Parathyroid adenoma (tissue), 2 donors: ENCODE measurements around the gene DAGLA.

Experiments
- H2AFZ ChIP-seq: fragments of 300-600 bp; sonication (generic); one replicate; pipeline ENCODE4 v1.7.0; 2017; ENCODE audit warnings: antibody characterized with exemption, mild to moderate bottlenecking
- H3K27ac ChIP-seq: fragments of 300-600 bp; sonication (generic); one replicate; pipeline ENCODE4 v1.7.0; 2017
- H3K27me3 ChIP-seq: fragments of 300-600 bp; sonication (generic); one replicate; pipeline ENCODE4 v1.7.0; 2017; ENCODE audit warnings: low read length; ENCODE audit not compliant: control insufficient read depth, insufficient read depth
- H3K36me3 ChIP-seq: fragments of 300-600 bp; sonication (generic); one replicate; pipeline ENCODE4 v1.7.0; 2017; ENCODE audit warnings: low read length; ENCODE audit not compliant: control insufficient read depth, insufficient read depth
- H3K4me1 ChIP-seq: fragments of 300-600 bp; sonication (generic); one replicate; pipeline ENCODE4 v1.7.0; 2017; ENCODE audit warnings: control low read depth
- H3K4me2 ChIP-seq: fragments of 300-600 bp; sonication (generic); one replicate; pipeline ENCODE4 v1.7.0; 2017; ENCODE audit warnings: low read length
- H3K4me3 ChIP-seq: fragments of 300-600 bp; sonication (generic); one replicate; pipeline ENCODE4 v1.7.0; 2017; ENCODE audit warnings: low read depth, low read length
- H3K79me2 ChIP-seq: fragments of 300-600 bp; sonication (generic); one replicate; pipeline ENCODE4 v1.7.0; 2017; ENCODE audit warnings: control low read depth
- H3K9ac ChIP-seq: fragments of 300-600 bp; sonication (generic); one replicate; pipeline ENCODE4 v1.7.0; 2017; ENCODE audit warnings: mild to moderate bottlenecking
- H3K9me3 ChIP-seq: fragments of 300-600 bp; sonication (generic); one replicate; pipeline ENCODE4 v1.7.0; 2017; ENCODE audit warnings: low read length; ENCODE audit not compliant: control insufficient read depth
- TF ChIP-seq, protein P1 (sequence below): fragments of 300-600 bp; sonication (generic); IDR thresholded peaks from one replicate; pipeline ENCODE4 v1.7.0; 2017; ENCODE audit warnings: antibody characterized with exemption, mild to moderate bottlenecking
- donor health status: primary hyperparathyroidism.

Gene DAGLA

DNA sequence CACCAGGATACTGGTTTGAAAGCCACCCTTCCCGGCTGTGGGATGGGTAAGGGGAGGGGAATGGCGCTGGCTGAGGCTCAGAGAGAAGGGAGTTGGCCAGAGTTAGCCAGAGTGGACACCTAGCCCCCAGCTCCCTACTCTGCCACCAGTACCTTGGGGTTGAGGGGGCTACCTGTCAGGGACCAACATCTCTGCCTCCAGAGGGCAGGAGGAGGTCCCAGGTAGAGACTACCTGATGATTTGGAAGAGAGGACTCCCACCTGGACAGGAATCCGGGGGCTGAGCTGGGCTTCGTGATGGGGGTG lies 75.9 kb downstream of the DAGLA start:
- H3K9me3 ChIP-seq, result no peaks in the 10 kb centered on the region
- H3K79me2 ChIP-seq, result no peaks in the 10 kb centered on the region
- no peak overlapping the region for H3K4me2 ChIP-seq
- H3K4me1 ChIP-seq, result no peaks in the 10 kb centered on the region
- no peak overlapping the region for H3K27ac ChIP-seq
- no peak overlapping the region for H3K4me3 ChIP-seq
- H3K36me3 ChIP-seq, result no peaks in the 10 kb centered on the region
- TF ChIP-seq, protein P1, sequence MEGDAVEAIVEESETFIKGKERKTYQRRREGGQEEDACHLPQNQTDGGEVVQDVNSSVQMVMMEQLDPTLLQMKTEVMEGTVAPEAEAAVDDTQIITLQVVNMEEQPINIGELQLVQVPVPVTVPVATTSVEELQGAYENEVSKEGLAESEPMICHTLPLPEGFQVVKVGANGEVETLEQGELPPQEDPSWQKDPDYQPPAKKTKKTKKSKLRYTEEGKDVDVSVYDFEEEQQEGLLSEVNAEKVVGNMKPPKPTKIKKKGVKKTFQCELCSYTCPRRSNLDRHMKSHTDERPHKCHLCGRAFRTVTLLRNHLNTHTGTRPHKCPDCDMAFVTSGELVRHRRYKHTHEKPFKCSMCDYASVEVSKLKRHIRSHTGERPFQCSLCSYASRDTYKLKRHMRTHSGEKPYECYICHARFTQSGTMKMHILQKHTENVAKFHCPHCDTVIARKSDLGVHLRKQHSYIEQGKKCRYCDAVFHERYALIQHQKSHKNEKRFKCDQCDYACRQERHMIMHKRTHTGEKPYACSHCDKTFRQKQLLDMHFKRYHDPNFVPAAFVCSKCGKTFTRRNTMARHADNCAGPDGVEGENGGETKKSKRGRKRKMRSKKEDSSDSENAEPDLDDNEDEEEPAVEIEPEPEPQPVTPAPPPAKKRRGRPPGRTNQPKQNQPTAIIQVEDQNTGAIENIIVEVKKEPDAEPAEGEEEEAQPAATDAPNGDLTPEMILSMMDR, result no peak
- H3K27me3 ChIP-seq, result no peaks in the 10 kb centered on the region
- no peak overlapping the region for H2AFZ ChIP-seq
- H3K9ac ChIP-seq, result no peak overlapping the region

DNA sequence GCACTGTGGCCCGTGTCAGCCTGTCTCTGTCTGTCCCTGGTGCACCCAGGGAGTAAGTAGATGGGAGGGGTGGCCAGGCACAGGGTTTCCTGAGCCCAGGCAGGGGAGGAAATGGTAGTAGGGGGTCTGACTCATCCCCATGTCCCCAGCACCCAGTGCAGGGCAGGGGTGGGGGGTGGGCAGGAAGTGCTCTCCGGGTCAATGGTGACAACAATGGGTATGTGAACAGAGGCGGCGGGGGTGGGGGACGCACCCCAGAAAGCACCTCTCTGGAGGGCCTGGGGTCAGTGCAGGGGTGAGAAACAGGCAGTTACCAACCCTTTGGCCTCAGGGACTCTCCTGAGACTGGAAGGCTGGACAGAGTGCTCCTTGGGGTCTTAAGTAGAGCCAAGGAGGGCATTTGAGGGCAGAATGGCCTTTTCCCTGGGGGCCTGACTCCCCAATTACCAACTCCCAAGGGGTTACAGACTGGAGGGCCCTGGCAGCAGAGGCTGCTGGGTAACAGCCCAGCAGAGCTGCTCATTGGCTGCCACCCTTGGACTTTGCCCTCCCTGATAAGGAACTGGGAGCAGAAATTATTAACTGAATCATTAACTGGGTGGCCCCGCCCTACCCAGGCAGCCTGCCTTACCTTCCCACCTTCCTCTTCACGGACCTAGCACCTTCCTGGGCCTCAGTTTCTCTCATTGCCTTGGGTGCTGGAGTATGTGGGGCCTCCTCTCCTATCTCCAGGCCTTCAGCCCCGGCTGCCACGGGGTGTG lies 76.4 kb downstream of the DAGLA start:
- Histone ChIP-seq H3K9ac (no peak overlapping the region), H3K36me3 (no peaks in the 10 kb centered on the region), H3K79me2 (no peaks in the 10 kb centered on the region), H3K4me3 (no peak overlapping the region), H2AFZ (no peak overlapping the region), H3K27ac (no peak overlapping the region), H3K4me2 (no peak overlapping the region), H3K27me3 (no peaks in the 10 kb centered on the region), H3K9me3 (no peaks in the 10 kb centered on the region), H3K4me1 (no peaks in the 10 kb centered on the region)
- TF ChIP-seq, protein P1, result no peak

DNA sequence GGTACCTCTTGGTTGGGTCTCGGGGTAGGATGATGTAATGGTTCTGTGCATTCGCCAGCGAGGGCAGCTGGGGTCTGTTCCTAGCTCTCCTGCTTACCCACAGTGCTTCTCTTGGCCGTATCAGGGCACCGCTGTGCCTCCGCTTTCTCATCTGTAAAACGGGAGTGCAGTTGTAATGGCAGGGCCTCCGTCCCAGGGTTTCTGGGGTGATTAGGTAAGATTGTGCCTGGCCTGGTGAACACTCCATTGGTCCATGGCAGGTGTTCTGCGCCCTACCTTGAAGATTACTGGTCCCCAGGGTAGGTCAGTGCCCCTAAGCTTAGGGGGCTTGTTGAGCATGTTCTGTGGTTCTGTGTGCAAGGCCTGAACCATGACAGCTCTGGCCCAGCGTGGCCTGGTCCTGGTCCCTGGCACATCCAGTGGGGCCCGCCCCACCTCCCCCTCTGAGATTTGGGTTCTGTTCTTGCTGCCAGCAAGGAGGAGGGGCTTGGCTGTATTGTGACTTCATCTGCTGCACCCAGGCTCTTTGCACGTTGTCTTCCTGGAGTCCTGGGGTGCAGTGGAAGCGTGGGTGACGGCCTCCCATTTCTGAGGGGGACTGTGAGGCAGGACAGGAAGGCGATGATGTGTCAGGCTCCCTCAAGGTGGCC lies 77.1 kb downstream of the DAGLA start:
- Histone ChIP-seq H3K4me1 (no peaks in the 10 kb centered on the region), H3K79me2 (no peaks in the 10 kb centered on the region), H3K27ac (no peak overlapping the region), H3K36me3 (no peaks in the 10 kb centered on the region), H3K4me2 (no peak overlapping the region), H2AFZ (no peak overlapping the region), H3K27me3 (no peaks in the 10 kb centered on the region), H3K9me3 (no peaks in the 10 kb centered on the region), H3K9ac (no peak overlapping the region), H3K4me3 (no peak overlapping the region)
- TF ChIP-seq, protein P1, result no peak

DNA sequence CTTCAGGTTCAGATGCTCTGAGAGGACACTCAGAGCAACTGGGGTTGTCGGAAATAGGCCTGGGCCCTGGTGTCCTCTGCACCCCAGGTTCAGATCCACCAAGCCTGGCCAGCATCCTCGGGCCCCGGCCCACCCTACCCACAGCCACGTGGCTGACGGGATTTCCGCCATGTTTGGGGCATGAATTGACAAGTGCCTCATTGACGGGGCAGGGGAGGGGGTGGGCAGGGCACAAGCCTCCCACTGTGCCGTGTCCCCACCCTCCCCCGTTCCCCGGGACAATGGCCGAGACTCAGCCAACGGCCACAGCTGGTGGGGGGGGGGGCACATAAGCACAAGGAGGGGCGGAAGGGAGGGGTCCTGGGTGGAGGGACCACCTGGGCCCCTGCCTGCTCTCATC lies 80.8 kb downstream of the DAGLA start:
- Histone ChIP-seq H3K9me3 (no peaks in the 10 kb centered on the region), H3K9ac (no peak overlapping the region), H3K4me1 (no peaks in the 10 kb centered on the region), H3K4me3 (no peak overlapping the region), H3K27me3 (no peaks in the 10 kb centered on the region), H3K4me2 (no peak overlapping the region), H2AFZ (no peak overlapping the region), H3K36me3 (no peaks in the 10 kb centered on the region), H3K27ac (no peak overlapping the region), H3K79me2 (no peaks in the 10 kb centered on the region)
- TF ChIP-seq, protein P1, result no peak
